Measurements from ENCODE around the gene ZFAND2B.

ZFAND2B gene

GRCh38 chr2:219205165-219205538 is 1.4 kb upstream of the ZFAND2B start:
- TF ChIP-seq, protein P1, sequence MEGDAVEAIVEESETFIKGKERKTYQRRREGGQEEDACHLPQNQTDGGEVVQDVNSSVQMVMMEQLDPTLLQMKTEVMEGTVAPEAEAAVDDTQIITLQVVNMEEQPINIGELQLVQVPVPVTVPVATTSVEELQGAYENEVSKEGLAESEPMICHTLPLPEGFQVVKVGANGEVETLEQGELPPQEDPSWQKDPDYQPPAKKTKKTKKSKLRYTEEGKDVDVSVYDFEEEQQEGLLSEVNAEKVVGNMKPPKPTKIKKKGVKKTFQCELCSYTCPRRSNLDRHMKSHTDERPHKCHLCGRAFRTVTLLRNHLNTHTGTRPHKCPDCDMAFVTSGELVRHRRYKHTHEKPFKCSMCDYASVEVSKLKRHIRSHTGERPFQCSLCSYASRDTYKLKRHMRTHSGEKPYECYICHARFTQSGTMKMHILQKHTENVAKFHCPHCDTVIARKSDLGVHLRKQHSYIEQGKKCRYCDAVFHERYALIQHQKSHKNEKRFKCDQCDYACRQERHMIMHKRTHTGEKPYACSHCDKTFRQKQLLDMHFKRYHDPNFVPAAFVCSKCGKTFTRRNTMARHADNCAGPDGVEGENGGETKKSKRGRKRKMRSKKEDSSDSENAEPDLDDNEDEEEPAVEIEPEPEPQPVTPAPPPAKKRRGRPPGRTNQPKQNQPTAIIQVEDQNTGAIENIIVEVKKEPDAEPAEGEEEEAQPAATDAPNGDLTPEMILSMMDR (IDR thresholded peaks at IDR 0.05), result no peak

DNA sequence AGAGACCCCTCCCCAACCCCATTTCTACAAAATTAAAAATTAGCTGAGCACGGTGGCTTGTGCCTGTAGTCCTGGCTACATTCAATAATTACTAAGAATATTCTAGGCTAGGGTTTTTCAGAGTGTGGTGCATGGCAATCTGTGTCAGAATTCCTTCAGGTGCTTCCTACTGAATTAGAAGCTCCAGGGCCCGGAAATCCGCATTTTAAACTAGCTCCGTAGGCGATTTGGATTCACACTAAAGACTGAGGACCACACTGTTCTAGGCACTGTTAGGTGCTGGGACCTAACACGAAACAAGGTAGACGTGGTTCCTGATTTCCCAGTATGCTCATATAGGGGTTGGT is 628 bp upstream of the ZFAND2B start:
- TF ChIP-seq, protein P1 (IDR thresholded peaks at IDR 0.05), result no peak

GRCh38 chr2:219207134-219207883 is 727 bp downstream of the ZFAND2B start:
- TF ChIP-seq, protein P1 (IDR thresholded peaks at IDR 0.05), result no peak

DNA sequence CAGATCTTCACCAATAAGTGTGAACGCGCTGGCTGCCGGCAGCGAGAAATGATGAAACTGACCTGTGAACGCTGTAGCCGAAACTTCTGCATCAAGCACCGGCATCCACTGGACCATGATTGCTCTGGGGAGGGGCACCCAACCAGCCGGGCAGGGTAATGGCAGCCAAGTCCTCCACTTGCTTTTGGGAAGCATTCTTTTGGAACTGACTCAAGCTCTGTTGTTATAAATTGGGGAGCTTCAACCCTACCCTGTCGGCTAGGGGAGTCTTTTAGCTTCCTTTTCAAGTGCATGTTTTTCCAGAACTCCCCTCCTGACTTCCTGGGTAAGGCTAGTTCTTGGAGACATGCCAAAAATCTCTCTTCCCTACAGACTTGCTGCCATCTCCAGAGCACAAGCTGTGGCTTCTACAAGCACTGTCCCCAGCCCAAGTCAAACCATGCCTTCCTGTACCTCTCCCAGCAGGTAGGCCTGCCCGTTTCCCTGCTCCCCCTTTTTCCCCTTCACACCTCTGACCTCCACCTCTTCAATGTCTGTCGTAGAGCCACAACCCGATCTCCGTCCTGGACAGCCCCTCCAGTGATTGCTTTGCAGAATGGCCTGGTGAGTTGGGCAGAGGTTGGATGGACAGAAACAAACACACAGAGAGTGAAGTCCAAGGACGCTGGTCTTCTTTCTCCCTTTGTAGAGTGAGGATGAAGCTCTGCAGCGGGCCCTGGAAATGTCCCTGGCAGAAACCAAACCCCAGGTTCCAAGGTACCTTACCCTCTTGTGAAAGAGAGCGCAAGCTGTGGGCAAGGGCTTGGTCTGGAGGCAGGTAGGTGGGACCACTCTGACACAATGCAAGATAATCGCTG is 1.5 kb downstream of the ZFAND2B start:
- TF ChIP-seq, protein P1 (IDR thresholded peaks at IDR 0.05), result no peak

DNA sequence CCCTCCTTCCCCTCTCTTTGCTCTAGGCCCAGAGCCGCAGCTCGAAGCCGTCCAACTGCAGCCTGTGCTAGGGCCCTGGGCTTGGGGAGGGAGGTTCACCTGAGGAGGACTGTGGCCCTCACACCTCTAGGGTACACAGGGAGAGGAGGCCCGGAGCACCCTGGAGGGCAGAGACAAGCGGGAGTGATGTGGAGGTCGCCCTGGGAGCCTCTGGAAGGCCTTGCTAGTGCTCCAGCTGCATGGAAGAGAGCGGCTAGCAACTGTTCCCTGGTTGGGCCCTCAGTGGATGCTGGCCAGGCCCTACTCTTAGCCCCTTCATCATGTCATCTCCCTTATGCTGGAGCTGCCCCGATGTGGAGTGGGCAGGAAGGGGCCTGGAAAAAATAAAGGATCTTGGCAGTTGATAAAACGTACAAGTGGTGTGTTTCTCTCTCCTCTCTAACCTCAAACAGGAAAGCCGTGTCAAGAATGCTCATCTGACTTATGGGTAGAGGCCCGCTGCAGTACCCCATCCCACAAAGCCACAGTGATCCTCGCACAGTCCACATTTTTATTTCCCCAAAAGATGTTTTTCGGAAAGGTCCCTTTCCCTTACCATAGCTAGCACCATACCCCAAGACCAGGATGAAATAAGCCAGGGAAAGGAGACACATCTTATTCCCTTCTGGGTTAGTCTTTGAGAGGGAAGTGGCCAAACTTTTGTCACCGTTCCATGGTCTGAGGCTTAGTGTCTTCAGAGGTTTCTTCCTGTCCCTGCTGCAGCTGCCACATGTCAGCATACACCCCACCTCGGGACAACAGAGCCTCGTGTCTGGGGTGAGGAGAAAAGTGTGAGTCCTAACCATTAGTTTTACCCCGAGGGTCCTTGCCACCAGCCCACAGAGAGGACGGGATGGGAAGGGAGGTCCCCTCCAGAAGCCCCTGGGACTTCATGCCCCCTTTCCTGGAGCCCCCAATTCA is 2.9 kb downstream of the ZFAND2B start:
- TF ChIP-seq, protein P1 (IDR thresholded peaks at IDR 0.05), result no peak

- TF ChIP-seq, protein P1 (IDR thresholded peaks at IDR 0.05), result no peak
These were observed 3.8 kb downstream of the ZFAND2B start for GRCh38 chr2:219210196-219210885.

Data from LNCAP (cell line).